Fibroblast of gingiva (primary cell): Measurements from ENCODE around the gene MAMLD1.
A peak's percentile ranks its signal among the peaks of the same experiment; 100 is the strongest.

Source experiments
- DNase-seq: peaks from one replicate; pipeline ENCODE4 v3.0.0-alpha.2; 2011; ENCODE audit warnings: low read depth

Gene MAMLD1

GRCh38 chrX:150502091-150502490, 139.0 kb downstream of the MAMLD1 start:
- no peak for DNase-seq

- no peak for DNase-seq
Measured at GRCh38 chrX:150502979-150503897, 140.1 kb downstream of the MAMLD1 start.

- no peak for DNase-seq
Measured at GRCh38 chrX:150503898-150504219, 140.7 kb downstream of the MAMLD1 start.

- DNase-seq = no peak
Measured at GRCh38 chrX:150504397-150505182, 141.5 kb downstream of the MAMLD1 start.

- no peak for DNase-seq
Measured at GRCh38 chrX:150506020-150506419, 142.9 kb downstream of the MAMLD1 start.

GRCh38 chrX:150506486-150506885, 143.4 kb downstream of the MAMLD1 start:
- DNase-seq = no peak

- peak; percentile 3 for DNase-seq
Measured at GRCh38 chrX:150507251-150507856, 144.2 kb downstream of the MAMLD1 start.

- no peak for DNase-seq
Measured at GRCh38 chrX:150508018-150508417, 144.9 kb downstream of the MAMLD1 start.

- DNase-seq = peak; percentile 44
Measured at GRCh38 chrX:150508451-150509367, 145.6 kb downstream of the MAMLD1 start.

- no peak for DNase-seq
Measured at GRCh38 chrX:150509703-150510102, 146.6 kb downstream of the MAMLD1 start.

GRCh38 chrX:150512461-150512901, 149.4 kb downstream of the MAMLD1 start:
- no peak for DNase-seq

- no peak for DNase-seq
Measured at GRCh38 chrX:150513544-150513943, 150.4 kb downstream of the MAMLD1 start.

- DNase-seq = no peak
Measured at GRCh38 chrX:150514462-150514861, 151.3 kb downstream of the MAMLD1 start.

GRCh38 chrX:150515801-150516200, 152.7 kb downstream of the MAMLD1 start:
- no peak for DNase-seq

- DNase-seq = peak; percentile 77
Measured at GRCh38 chrX:150517303-150517910, 154.3 kb downstream of the MAMLD1 start.

- DNase-seq = no peak
Measured at GRCh38 chrX:150522494-150522893, 159.4 kb downstream of the MAMLD1 start.

GRCh38 chrX:150525061-150525919, 162.2 kb downstream of the MAMLD1 start:
- DNase-seq = no peak

- DNase-seq = no peak
Measured at GRCh38 chrX:150526692-150527091, 163.6 kb downstream of the MAMLD1 start.

GRCh38 chrX:150527108-150527507, 164.0 kb downstream of the MAMLD1 start:
- DNase-seq = no peak

- DNase-seq = no peak
Measured at GRCh38 chrX:150529587-150529986, 166.5 kb downstream of the MAMLD1 start.
